ENCODE results near the gene CNTNAP5.

Gene CNTNAP5

GRCh38 chr2:124561486-124561885 is 536.4 kb downstream of the CNTNAP5 start:
- TF ChIP-seq, protein P1, sequence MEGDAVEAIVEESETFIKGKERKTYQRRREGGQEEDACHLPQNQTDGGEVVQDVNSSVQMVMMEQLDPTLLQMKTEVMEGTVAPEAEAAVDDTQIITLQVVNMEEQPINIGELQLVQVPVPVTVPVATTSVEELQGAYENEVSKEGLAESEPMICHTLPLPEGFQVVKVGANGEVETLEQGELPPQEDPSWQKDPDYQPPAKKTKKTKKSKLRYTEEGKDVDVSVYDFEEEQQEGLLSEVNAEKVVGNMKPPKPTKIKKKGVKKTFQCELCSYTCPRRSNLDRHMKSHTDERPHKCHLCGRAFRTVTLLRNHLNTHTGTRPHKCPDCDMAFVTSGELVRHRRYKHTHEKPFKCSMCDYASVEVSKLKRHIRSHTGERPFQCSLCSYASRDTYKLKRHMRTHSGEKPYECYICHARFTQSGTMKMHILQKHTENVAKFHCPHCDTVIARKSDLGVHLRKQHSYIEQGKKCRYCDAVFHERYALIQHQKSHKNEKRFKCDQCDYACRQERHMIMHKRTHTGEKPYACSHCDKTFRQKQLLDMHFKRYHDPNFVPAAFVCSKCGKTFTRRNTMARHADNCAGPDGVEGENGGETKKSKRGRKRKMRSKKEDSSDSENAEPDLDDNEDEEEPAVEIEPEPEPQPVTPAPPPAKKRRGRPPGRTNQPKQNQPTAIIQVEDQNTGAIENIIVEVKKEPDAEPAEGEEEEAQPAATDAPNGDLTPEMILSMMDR (conservative IDR thresholded peaks at IDR 0.05; ENCODE audit: low read length): no peak
- no peak overlapping the region for H3K4me3 ChIP-seq (ENCODE audit: low read length)
- no peak for DNase-seq (ENCODE audit: low read depth)

- no peak overlapping the region for H3K4me3 ChIP-seq (ENCODE audit: low read length)
- TF ChIP-seq, protein P1 (conservative IDR thresholded peaks at IDR 0.05; ENCODE audit: low read length): no peak
These were observed 538.3 kb downstream of the CNTNAP5 start for GRCh38 chr2:124563426-124563825.

DNA sequence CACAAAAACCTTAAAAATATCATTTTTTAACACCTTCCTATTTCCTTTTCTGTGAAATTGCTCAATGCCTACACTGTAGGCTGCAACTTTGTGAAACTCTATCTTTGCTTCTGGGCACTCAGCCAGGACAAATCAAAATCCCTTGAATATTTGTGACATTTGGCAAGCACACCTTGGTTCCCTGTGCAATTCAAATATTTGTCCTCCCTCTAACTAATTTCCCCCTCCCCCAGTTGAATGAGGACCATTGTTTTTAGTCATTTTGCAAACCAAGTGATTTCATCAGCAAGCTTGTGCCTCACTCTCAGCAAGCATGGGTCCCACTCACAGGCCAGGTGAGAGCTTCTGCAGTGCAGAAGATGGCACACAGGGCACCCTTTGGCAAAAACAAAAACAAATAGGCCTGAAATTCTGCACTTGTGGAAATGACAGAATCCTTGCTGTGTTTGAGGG is 541.5 kb downstream of the CNTNAP5 start:
- no peak for DNase-seq (ENCODE audit: low read depth)
- TF ChIP-seq, protein P1 (conservative IDR thresholded peaks at IDR 0.05; ENCODE audit: low read length): no peak
- H3K4me3 ChIP-seq (ENCODE audit: low read length): no peak overlapping the region

More at GRCh38 chr2:124563426-124563825, 538.3 kb downstream of the CNTNAP5 start:
- no peak for DNase-seq (ENCODE audit: low read depth)

GRCh38 chr2:124570872-124571271 is 545.8 kb downstream of the CNTNAP5 start:
- TF ChIP-seq, protein P1 (conservative IDR thresholded peaks at IDR 0.05; ENCODE audit: low read length): no peak
- no peak overlapping the region for H3K4me3 ChIP-seq (ENCODE audit: low read length)
- no peak for DNase-seq (ENCODE audit: low read depth)

DNA sequence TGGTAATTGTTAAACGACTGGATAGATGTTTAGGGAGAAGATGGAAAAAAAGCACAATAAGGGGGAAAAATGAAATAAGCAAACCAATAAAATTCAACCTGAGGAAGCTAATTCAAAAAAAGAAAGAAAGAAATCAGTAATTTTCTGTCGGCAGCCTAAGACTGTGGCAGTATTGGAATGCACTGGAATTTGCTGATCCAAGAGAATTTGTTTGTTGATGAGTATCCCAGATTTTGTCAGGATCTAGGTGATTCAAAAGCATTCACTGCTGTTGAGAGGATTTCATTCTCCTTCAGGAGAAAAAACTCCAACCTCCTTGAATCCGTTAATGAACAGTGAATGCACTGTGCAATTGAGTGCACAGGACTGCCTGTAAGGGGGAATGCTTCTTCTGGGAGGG is 546.7 kb downstream of the CNTNAP5 start:
- DNase-seq (ENCODE audit: low read depth): no peak
- H3K4me3 ChIP-seq (ENCODE audit: low read length): no peak overlapping the region
- TF ChIP-seq, protein P1 (conservative IDR thresholded peaks at IDR 0.05; ENCODE audit: low read length): no peak

DNA sequence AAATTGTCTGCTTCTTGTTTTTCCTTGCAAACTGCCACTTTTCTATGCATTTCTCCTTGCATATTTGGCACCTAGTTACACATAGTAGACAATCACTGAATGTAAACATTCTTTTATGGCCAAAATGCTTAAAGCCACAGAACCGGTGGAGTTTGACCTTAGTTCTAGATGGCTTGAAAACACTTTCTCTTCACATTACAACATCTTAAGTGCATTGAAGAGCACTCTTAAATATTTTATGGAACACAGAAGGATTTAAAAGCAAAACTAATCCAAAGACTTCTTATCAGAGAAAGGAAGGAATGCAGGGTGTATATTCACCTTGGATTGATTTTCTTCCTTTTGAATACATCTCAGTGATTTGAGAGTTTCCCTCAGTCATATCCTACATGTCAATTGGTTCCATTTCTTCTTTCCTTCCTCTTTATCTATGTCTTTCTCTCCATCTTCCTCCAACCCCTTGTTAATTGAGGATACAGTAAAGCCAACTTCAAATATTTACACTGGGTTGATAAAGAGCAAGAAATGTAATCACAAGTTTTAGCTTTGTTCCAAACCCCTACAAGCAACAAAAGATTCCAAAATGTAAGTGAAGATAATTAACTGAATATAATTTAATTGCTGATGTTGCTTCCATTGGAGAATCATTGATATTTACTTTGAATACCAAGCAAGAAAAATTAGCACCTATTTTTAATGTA is 548.0 kb downstream of the CNTNAP5 start:
- DNase-seq (ENCODE audit: low read depth): no peak
- TF ChIP-seq, protein P1 (conservative IDR thresholded peaks at IDR 0.05; ENCODE audit: low read length): no peak
- H3K4me3 ChIP-seq (ENCODE audit: low read length): no peak overlapping the region

- no peak for DNase-seq (ENCODE audit: low read depth)
- H3K4me3 ChIP-seq (ENCODE audit: low read length): no peak overlapping the region
- TF ChIP-seq, protein P1 (conservative IDR thresholded peaks at IDR 0.05; ENCODE audit: low read length): no peak
These were observed 550.4 kb downstream of the CNTNAP5 start for GRCh38 chr2:124575497-124575896.

Measured in AG10803 (cell line).